Bronchial epithelial cell (primary cell): ENCODE measurements around the gene CDK1. TPM values are rescaled to one million over a fixed set of nuclear protein-coding genes. Genes with fewer than 3 reads are reported as not detected.

Source experiments
- DNase-seq: peaks from one replicate; pipeline ENCODE4 v3.0.0-alpha.2; 2010; ENCODE audit warnings: low read depth
- FAIRE-seq: peaks from 2 replicates; lab custom pipeline; 2011; peaks lifted over from hg19 to GRCh38; lab: Jason Lieb, UNC
- H3K27me3 ChIP-seq: 2 replicates; pipeline ENCODE4 v1.5.1; 2011; ENCODE audit warnings: low read length; ENCODE audit not compliant: control insufficient read depth, insufficient read depth
- H3K36me3 ChIP-seq: 2 replicates; pipeline ENCODE4 v1.5.1; 2011; ENCODE audit warnings: low read length; ENCODE audit not compliant: control insufficient read depth, insufficient read depth
- H3K4me3 ChIP-seq: 2 replicates; pipeline ENCODE4 v1.5.1; 2011; ENCODE audit warnings: mild to moderate bottlenecking, low read depth, low read length, control low read depth
- CTCF ChIP-seq: IDR thresholded peaks from 2 replicates; pipeline ENCODE4 v1.5.1; 2011; ENCODE audit warnings: mild to moderate bottlenecking, moderate library complexity, low read length, control low read depth, inconsistent platforms; ENCODE audit not compliant: insufficient read depth, severe bottlenecking
- total RNA-seq: library from RNA; depleted of rRNA; stranded (reverse); fragments of >200 nt; gene quantifications from 2 replicates; pipeline ENCODE4 v1.2.1, GENCODE V29; 2014

Gene CDK1
- total RNA-seq, 1 donor from 2014 or later = 0.79 TPM

- no peak for FAIRE-seq
- Histone ChIP-seq H3K36me3 (no peaks in the 10 kb centered on the region), H3K4me3 (no peak overlapping the region), H3K27me3 (no peaks in the 10 kb centered on the region)
- TF ChIP-seq CTCF = no peak
- DNase-seq = no peak
Observed at GRCh38 chr10:60807499-60807898, 29.2 kb downstream of the CDK1 start.

- TF ChIP-seq CTCF = no peak
- FAIRE-seq (no peak), DNase-seq (no peak)
- H3K36me3 ChIP-seq = no peaks in the 10 kb centered on the region
- H3K27me3 ChIP-seq = no peaks in the 10 kb centered on the region
- no peak overlapping the region for H3K4me3 ChIP-seq
Observed at GRCh38 chr10:60808036-60808435, 29.8 kb downstream of the CDK1 start.

GRCh38 chr10:60809157-60809556 lies 30.9 kb downstream of the CDK1 start:
- Histone ChIP-seq H3K27me3 (no peaks in the 10 kb centered on the region), H3K4me3 (no peak overlapping the region), H3K36me3 (no peaks in the 10 kb centered on the region)
- FAIRE-seq (no peak), DNase-seq (peak; percentile 82)
- TF ChIP-seq CTCF = no peak

- no peak for FAIRE-seq
- DNase-seq = peak; percentile 49
- TF ChIP-seq CTCF = no peak
- Histone ChIP-seq H3K27me3 (no peaks in the 10 kb centered on the region), H3K36me3 (no peaks in the 10 kb centered on the region), H3K4me3 (no peak overlapping the region)
Observed at GRCh38 chr10:60810437-60811182, 32.3 kb downstream of the CDK1 start.

- Histone ChIP-seq H3K27me3 (no peaks in the 10 kb centered on the region), H3K36me3 (no peaks in the 10 kb centered on the region), H3K4me3 (no peak overlapping the region)
- no peak for FAIRE-seq
- peak; percentile 67 for TF ChIP-seq CTCF
- peak; percentile 69 for DNase-seq
Observed at GRCh38 chr10:60816628-60817397, 38.5 kb downstream of the CDK1 start.
